GM12878 (cell line): ENCODE data around the gene IL18R1.

Source experiments
- ASH2L ChIP-seq: fragments of 300-600, 200-600 bp; sonication (generic); IDR thresholded peaks from 2 replicates; pipeline ENCODE4 v1.6.1; 2017; ENCODE audit warnings: low read depth, mild to moderate bottlenecking, borderline replicate concordance
- CHD2 ChIP-seq: IDR thresholded peaks from 2 replicates; pipeline ENCODE4 v1.6.1; 2011; ENCODE audit warnings: low read depth, low read length, improper control_type of control experiment, borderline replicate concordance
- CTCF ChIP-seq, 3 experiments: IDR thresholded peaks in 2 of 3; conservative IDR thresholded peaks in 1 of 3; 2 replicates each; pipeline ENCODE4 v1.5.1; 2011; ENCODE audit warnings: low read depth in 3 of 3, low read length in 3 of 3, mild to moderate bottlenecking in 3 of 3, control low read depth in 2 of 3, moderate library complexity in 2 of 3, inconsistent platforms in 1 of 3, mixed read lengths in 1 of 3; ENCODE audit not compliant: control insufficient read depth in 2 of 3, insufficient read depth in 1 of 3; ENCODE audit errors: extremely low read depth in 1 of 3
- EP300 ChIP-seq, 2 experiments: fragments of 150-350 bp in 1 of 2; IDR thresholded peaks; 2 replicates each; pipeline ENCODE4 v1.6.1; 2011 to 2012; ENCODE audit warnings: low read depth in 2 of 2, low read length in 2 of 2, borderline replicate concordance in 1 of 2, improper control_type of control experiment in 1 of 2, inconsistent platforms in 1 of 2; ENCODE audit not compliant: control insufficient read depth in 1 of 2
- ESRRA ChIP-seq: IDR thresholded peaks from 2 replicates; pipeline ENCODE4 v1.6.1; 2012; ENCODE audit warnings: mild to moderate bottlenecking, low read length, improper control_type of control experiment
- PBX3 ChIP-seq: IDR thresholded peaks from 2 replicates; pipeline ENCODE4 v1.6.1; 2011; ENCODE audit warnings: mild to moderate bottlenecking, low read depth, low read length, moderate library complexity; ENCODE audit not compliant: insufficient replicate concordance
- POLR2AphosphoS5 ChIP-seq: IDR thresholded peaks from 2 replicates; pipeline ENCODE4 v1.6.1; 2011; ENCODE audit warnings: mild to moderate bottlenecking, low read length, inconsistent platforms
- RAD21 ChIP-seq: IDR thresholded peaks from 2 replicates; pipeline ENCODE4 v1.6.1; 2011; ENCODE audit warnings: mild to moderate bottlenecking, low read depth, low read length, moderate library complexity; ENCODE audit not compliant: insufficient read depth
- SMC3 ChIP-seq: IDR thresholded peaks from 2 replicates; pipeline ENCODE4 v1.6.1; 2011; ENCODE audit warnings: low read length, improper control_type of control experiment, borderline replicate concordance
- TF ChIP-seq, protein P1 (sequence below): IDR thresholded peaks from 2 replicates; pipeline ENCODE4 v1.6.1; 2012; ENCODE audit warnings: low read depth, low read length, improper control_type of control experiment

DNA sequence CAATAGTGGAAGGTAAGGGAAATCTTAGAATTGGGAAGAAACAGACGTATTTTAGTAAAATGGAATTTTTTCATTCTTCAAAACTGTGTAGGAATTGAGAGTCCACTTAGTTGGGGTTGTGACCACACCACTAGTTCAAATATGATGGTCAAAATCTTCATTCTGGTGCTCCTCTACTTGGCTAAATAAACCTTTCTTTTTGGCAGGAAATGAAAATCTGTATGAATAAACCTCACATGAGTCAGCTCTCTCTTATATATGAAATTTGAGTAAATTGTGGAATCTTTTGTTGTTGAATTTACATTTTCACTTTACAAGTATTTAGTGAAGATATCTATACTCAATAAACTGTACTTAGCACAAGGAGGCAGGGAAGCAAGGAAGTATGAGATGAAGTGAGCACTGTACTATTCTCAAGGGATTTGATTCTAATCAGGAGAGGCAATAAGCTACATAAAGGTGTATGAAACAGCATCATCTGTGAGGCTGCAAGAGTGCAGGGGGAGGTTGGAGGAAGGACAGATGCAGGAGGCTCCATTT is 20.5 kb downstream of the IL18R1 start:
- no peak for TF ChIP-seq RAD21
- TF ChIP-seq EP300 (IDR thresholded peaks at IDR 0.05; ENCODE audit: borderline replicate concordance in 1 of 2, control insufficient read depth in 1 of 2, low read depth in 2 of 2, low read length in 2 of 2) = no peak
- no peak for TF ChIP-seq CTCF (IDR thresholded peaks at IDR 0.05 in 2 of 3, conservative IDR thresholded peaks at IDR 0.05 in 1 of 3; ENCODE audit: control insufficient read depth in 2 of 3, extremely low read depth in 1 of 3, insufficient read depth in 1 of 3, low read depth in 3 of 3, low read length in 3 of 3)
- no peak for TF ChIP-seq ESRRA
- no peak for TF ChIP-seq SMC3
- no peak for TF ChIP-seq CHD2
- TF ChIP-seq, protein P1, sequence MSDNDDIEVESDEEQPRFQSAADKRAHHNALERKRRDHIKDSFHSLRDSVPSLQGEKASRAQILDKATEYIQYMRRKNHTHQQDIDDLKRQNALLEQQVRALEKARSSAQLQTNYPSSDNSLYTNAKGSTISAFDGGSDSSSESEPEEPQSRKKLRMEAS = no peak
- no peak for TF ChIP-seq PBX3
- no peak for TF ChIP-seq ASH2L
- TF ChIP-seq POLR2AphosphoS5 = no peak
